Measurements from ENCODE around the gene LINGO1. TPM values are rescaled to one million over a fixed set of nuclear protein-coding genes. Genes with fewer than 3 reads are reported as not detected.

Gene LINGO1
- total RNA-seq, 1 donor from 2014 or later, result 18.7 TPM

DNA sequence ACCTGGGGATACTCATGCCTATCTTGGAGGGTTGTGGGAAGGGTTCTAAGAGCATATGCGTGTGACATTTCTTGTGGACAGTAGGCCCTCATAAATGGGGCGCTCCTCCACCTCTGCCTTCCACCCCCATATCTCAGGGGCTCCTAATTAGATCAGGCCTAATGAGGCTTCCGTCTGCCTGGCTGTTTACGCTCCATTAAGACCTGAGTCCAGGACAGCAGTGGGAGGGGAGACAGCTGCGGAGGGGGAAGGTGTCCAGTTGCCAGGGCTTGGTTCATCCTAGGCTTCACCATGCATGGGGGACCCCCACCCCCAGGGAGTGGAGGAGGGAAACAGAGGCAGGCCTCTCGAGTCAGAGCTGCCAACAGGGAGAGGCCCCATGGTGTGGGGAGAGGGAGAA is 9.3 kb upstream of the LINGO1 start:
- H3K36me3 Mint-ChIP-seq, result no peaks in the 10 kb centered on the region
- no peak for TF ChIP-seq CTCF (IDR thresholded peaks at IDR 0.05; ENCODE audit: unreplicated experiment)
- peaks cover 18% of the 10 kb centered on the region for H3K27me3 Mint-ChIP-seq (ENCODE audit: low read depth)
- DNase-seq (ENCODE audit: low spot score in 2 of 2, unreplicated experiment in 2 of 2), result no peak
- H3K9me3 Mint-ChIP-seq, result no peaks in the 10 kb centered on the region
- peaks cover 4% of the 10 kb centered on the region for H3K4me1 Mint-ChIP-seq
- H3K4me3 Mint-ChIP-seq, result no peak overlapping the region
- no peak overlapping the region for H3K27ac Mint-ChIP-seq

- no peak for TF ChIP-seq CTCF (IDR thresholded peaks at IDR 0.05; ENCODE audit: unreplicated experiment)
- Mint-ChIP-seq H3K27me3 (ENCODE audit: low read depth) (peaks cover 29% of the 10 kb centered on the region), H3K4me1 (peaks cover 4% of the 10 kb centered on the region), H3K27ac (no peak overlapping the region), H3K9me3 (no peaks in the 10 kb centered on the region), H3K4me3 (no peak overlapping the region), H3K36me3 (no peaks in the 10 kb centered on the region)
- no peak for DNase-seq (ENCODE audit: low spot score in 2 of 2, unreplicated experiment in 2 of 2)
Observed at GRCh38 chr15:77640615-77641014, 7.9 kb upstream of the LINGO1 start.

DNA sequence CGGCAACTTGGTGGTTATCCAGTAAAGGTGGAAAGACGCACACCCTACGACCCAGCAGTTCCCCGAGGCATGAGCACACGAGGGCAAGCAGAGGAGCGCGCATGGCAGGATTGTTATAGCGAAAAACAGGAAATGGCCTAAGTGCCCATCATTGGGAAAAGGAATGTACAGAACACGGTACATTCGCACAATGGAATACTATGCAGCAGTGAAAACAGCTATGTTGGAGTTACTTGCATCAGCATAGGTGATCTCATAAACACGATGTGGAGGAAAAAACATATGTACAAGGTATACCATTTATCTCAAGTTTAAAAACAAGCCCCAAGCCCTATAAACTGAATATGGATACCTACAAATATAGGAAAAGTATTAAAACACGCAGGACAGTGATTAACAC is 6.7 kb upstream of the LINGO1 start:
- DNase-seq (ENCODE audit: low spot score in 2 of 2, unreplicated experiment in 2 of 2), result no peak
- TF ChIP-seq CTCF (IDR thresholded peaks at IDR 0.05; ENCODE audit: unreplicated experiment), result no peak
- Mint-ChIP-seq H3K4me3 (no peak overlapping the region), H3K4me1 (peaks cover 6% of the 10 kb centered on the region), H3K27ac (no peak overlapping the region), H3K36me3 (no peaks in the 10 kb centered on the region), H3K27me3 (ENCODE audit: low read depth) (peaks cover 38% of the 10 kb centered on the region), H3K9me3 (no peaks in the 10 kb centered on the region)

DNA sequence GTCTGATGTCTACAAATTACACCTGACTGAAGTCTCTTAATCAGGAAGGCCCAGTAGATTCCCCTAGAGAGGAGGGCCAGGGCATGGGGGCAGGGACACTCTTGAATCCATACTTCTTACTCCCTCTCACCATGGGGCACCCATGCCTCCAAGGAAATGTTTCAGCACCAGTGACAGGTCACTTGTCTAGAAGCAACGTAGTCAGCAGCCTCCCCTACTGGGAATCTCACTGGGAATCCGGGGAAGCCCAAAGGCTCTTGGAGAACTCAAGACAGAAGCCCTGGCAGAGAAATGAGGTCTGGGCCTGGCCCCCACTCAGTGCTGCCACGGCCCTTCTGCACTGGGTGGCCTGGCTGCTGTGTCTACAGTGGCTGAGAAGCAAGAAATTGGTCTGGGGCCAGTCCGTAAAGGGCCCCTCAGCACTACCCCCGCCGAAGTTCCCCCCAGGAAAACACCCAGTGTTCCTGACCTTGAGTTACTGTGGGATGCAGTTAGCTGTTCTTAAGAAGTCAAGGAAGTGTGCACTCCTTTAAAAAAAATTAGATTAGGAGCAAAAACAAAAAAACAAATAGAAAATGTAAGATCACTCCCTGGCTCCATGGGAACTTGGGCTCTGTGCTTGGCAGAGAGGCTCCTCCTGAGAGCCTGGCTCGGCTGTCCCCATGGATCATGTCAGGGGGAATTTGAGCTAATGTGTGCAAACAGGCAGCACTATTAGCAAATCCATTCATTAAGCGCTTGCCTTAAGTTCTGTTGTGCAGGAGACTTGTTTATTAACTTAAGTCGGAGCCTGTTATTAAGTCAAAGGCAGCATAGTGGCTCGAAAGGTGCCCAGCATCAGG is 5.4 kb upstream of the LINGO1 start:
- Mint-ChIP-seq H3K27ac (no peak overlapping the region), H3K4me3 (no peak overlapping the region), H3K9me3 (no peaks in the 10 kb centered on the region), H3K36me3 (no peaks in the 10 kb centered on the region), H3K27me3 (ENCODE audit: low read depth) (peaks cover 49% of the 10 kb centered on the region), H3K4me1 (peaks cover 15% of the 10 kb centered on the region)
- TF ChIP-seq CTCF (IDR thresholded peaks at IDR 0.05; ENCODE audit: unreplicated experiment), result no peak
- no peak for DNase-seq (ENCODE audit: low spot score in 2 of 2, unreplicated experiment in 2 of 2)

GRCh38 chr15:77636209-77636608 is 3.5 kb upstream of the LINGO1 start:
- Mint-ChIP-seq H3K36me3 (no peaks in the 10 kb centered on the region), H3K27ac (no peak overlapping the region), H3K4me1 (peaks cover 13% of the 10 kb centered on the region), H3K27me3 (ENCODE audit: low read depth) (peaks cover 50% of the 10 kb centered on the region), H3K9me3 (no peaks in the 10 kb centered on the region), H3K4me3 (no peak overlapping the region)
- DNase-seq (ENCODE audit: low spot score in 2 of 2, unreplicated experiment in 2 of 2), result no peak
- TF ChIP-seq CTCF (IDR thresholded peaks at IDR 0.05; ENCODE audit: unreplicated experiment), result no peak

All from mesothelial cell of epicardium (in vitro differentiated cells).